H9 (cell line): ENCODE results near the gene AFF1. TPM values are rescaled to one million over a fixed set of nuclear protein-coding genes. Genes with fewer than 3 reads are reported as not detected.

Experiments
- DNase-seq: peaks from one replicate; pipeline ENCODE4 v3.0.0-alpha.2; 2017
- H2AFZ ChIP-seq: one replicate; pipeline ENCODE4 v1.6.1; 2013; ENCODE audit warnings: mild to moderate bottlenecking, low read length, control low read depth, moderate library complexity
- H2AK5ac ChIP-seq: 2 replicates; pipeline ENCODE4 v1.6.1; 2013; ENCODE audit warnings: low read length, control low read depth, mixed read lengths; ENCODE audit not compliant: insufficient read length
- H2BK120ac ChIP-seq: one replicate; pipeline ENCODE4 v1.6.1; 2013; ENCODE audit warnings: low read depth, mild to moderate bottlenecking, low read length, control low read depth, inconsistent platforms; ENCODE audit not compliant: poor library complexity, severe bottlenecking
- H2BK12ac ChIP-seq: 2 replicates; pipeline ENCODE4 v1.6.1; 2013; ENCODE audit warnings: low read length, control low read depth, mixed read lengths, low read depth; ENCODE audit not compliant: insufficient read length
- H2BK15ac ChIP-seq: 2 replicates; pipeline ENCODE4 v1.6.1; 2013; ENCODE audit warnings: low read depth, low read length, control low read depth
- H2BK20ac ChIP-seq: one replicate; pipeline ENCODE4 v1.6.1; 2013; ENCODE audit warnings: low read depth, mild to moderate bottlenecking, low read length, control low read depth, inconsistent platforms; ENCODE audit not compliant: poor library complexity, severe bottlenecking
- H2BK5ac ChIP-seq: 2 replicates; pipeline ENCODE4 v1.6.1; 2013; ENCODE audit warnings: low read length, control low read depth, mixed read lengths; ENCODE audit not compliant: insufficient read length
- H3K14ac ChIP-seq: 2 replicates; pipeline ENCODE4 v1.6.1; 2013; ENCODE audit warnings: low read length, control low read depth; ENCODE audit not compliant: insufficient read depth
- H3K18ac ChIP-seq: 2 replicates; pipeline ENCODE4 v1.6.1; 2013; ENCODE audit warnings: low read depth, mild to moderate bottlenecking, mixed read lengths, low read length, control low read depth; ENCODE audit not compliant: insufficient read length
- H3K23ac ChIP-seq: 2 replicates; pipeline ENCODE4 v1.6.1; 2013; ENCODE audit warnings: low read length, control low read depth, mixed read lengths, low read depth; ENCODE audit not compliant: insufficient read length
- H3K23me2 ChIP-seq: 2 replicates; pipeline ENCODE4 v1.6.1; 2013; ENCODE audit warnings: low read depth, mild to moderate bottlenecking, mixed read lengths, low read length, control low read depth; ENCODE audit not compliant: insufficient read length, poor library complexity, severe bottlenecking
- H3K27ac ChIP-seq: 2 replicates; pipeline ENCODE4 v1.5.1; 2013; ENCODE audit warnings: low read length, control low read depth, mixed read lengths, low read depth; ENCODE audit not compliant: insufficient read length
- H3K27me3 ChIP-seq: 2 replicates; pipeline ENCODE4 v1.6.1; 2013; ENCODE audit warnings: low read length, control low read depth, inconsistent platforms; ENCODE audit not compliant: insufficient read depth
- H3K4ac ChIP-seq: 2 replicates; pipeline ENCODE4 v1.6.1; 2013; ENCODE audit warnings: low read depth, mild to moderate bottlenecking, control low read depth, inconsistent platforms, low read length, moderate library complexity
- H3K4me1 ChIP-seq: 2 replicates; pipeline ENCODE4 v1.6.1; 2013; ENCODE audit warnings: low read length, control low read depth, inconsistent platforms; ENCODE audit not compliant: insufficient read depth
- H3K4me2 ChIP-seq: 2 replicates; pipeline ENCODE4 v1.6.1; 2013; ENCODE audit warnings: low read length, control low read depth, mixed read lengths; ENCODE audit not compliant: insufficient read length, insufficient read depth
- H3K56ac ChIP-seq: 2 replicates; pipeline ENCODE4 v1.6.1; 2013; ENCODE audit warnings: low read depth, mild to moderate bottlenecking, mixed read lengths, low read length, control low read depth; ENCODE audit not compliant: insufficient read length
- H3K79me1 ChIP-seq: 2 replicates; pipeline ENCODE4 v1.6.1; 2013; ENCODE audit warnings: low read depth, mild to moderate bottlenecking, moderate library complexity, low read length, control low read depth, inconsistent platforms; ENCODE audit not compliant: insufficient read depth, poor library complexity, severe bottlenecking
- H3K79me2 ChIP-seq: 2 replicates; pipeline ENCODE4 v1.6.1; 2013; ENCODE audit warnings: low read length, control low read depth, inconsistent platforms; ENCODE audit not compliant: insufficient read depth
- H3K9ac ChIP-seq: 2 replicates; pipeline ENCODE4 v1.6.1; 2013; ENCODE audit warnings: low read length, control low read depth, mixed read lengths; ENCODE audit not compliant: insufficient read length; ENCODE audit errors: extremely low read depth
- H3K9me3 ChIP-seq: one replicate; pipeline ENCODE4 v1.6.1; 2013; ENCODE audit warnings: low read depth, low read length, inconsistent platforms; ENCODE audit not compliant: control insufficient read depth
- H3T11ph ChIP-seq: one replicate; pipeline ENCODE4 v1.6.1; 2013; ENCODE audit warnings: mild to moderate bottlenecking, low read length, control low read depth, inconsistent platforms
- H4K20me1 ChIP-seq: one replicate; pipeline ENCODE4 v1.6.1; 2013; ENCODE audit not compliant: control insufficient read depth, insufficient read length, insufficient read depth
- H4K5ac ChIP-seq: 2 replicates; pipeline ENCODE4 v1.6.1; 2013; ENCODE audit warnings: low read depth, mild to moderate bottlenecking, mixed read lengths, low read length, control low read depth; ENCODE audit not compliant: insufficient read length
- H4K8ac ChIP-seq: replicated peaks from 2 replicates; pipeline ENCODE4 v1.6.1; 2013; ENCODE audit warnings: low read length, control low read depth, mixed read lengths, low read depth; ENCODE audit not compliant: insufficient read length
- H4K91ac ChIP-seq: 2 replicates; pipeline ENCODE4 v1.6.1; 2013; ENCODE audit warnings: low read depth, mild to moderate bottlenecking, moderate library complexity, mixed read lengths, low read length, control low read depth; ENCODE audit not compliant: insufficient read length
- H3K27ac Mint-ChIP-seq, 3 experiments: 2 replicates in 2 of 3; 3 replicates in 1 of 3; pipeline ENCODE4 v1.8.0; 2020 to 2021; ENCODE audit warnings: mixed read lengths in 3 of 3, mild to moderate bottlenecking in 1 of 3, moderate library complexity in 1 of 3
- H3K27me3 Mint-ChIP-seq: 2 replicates; pipeline ENCODE4 v1.8.0; 2021; ENCODE audit warnings: low read depth, mild to moderate bottlenecking, moderate library complexity, mixed read lengths
- H3K36me3 Mint-ChIP-seq, 3 experiments: 2 replicates in 2 of 3; 3 replicates in 1 of 3; pipeline ENCODE4 v1.8.0; 2020 to 2021; ENCODE audit warnings: low read depth in 3 of 3, mixed read lengths in 3 of 3; ENCODE audit not compliant: insufficient read depth in 1 of 3
- H3K4me1 Mint-ChIP-seq, 2 experiments: 2 replicates each; pipeline ENCODE4 v1.8.0; 2020; ENCODE audit warnings: mixed read lengths in 2 of 2
- H3K4me3 Mint-ChIP-seq, 2 experiments: 2 replicates in 1 of 2; 3 replicates in 1 of 2; pipeline ENCODE4 v1.8.0; 2020 to 2021; ENCODE audit warnings: mild to moderate bottlenecking in 2 of 2, mixed read lengths in 2 of 2, moderate library complexity in 1 of 2
- H3K9me3 Mint-ChIP-seq, 2 experiments: 2 replicates in 1 of 2; 3 replicates in 1 of 2; pipeline ENCODE4 v1.8.0; 2020; ENCODE audit warnings: mild to moderate bottlenecking in 2 of 2, mixed read lengths in 2 of 2, moderate library complexity in 1 of 2
- CTCF ChIP-seq: fragments of 200-600 bp; sonication (generic); conservative IDR thresholded peaks from 3 replicates; pipeline ENCODE4 v1.8.0; 2021; ENCODE audit warnings: antibody characterized with exemption, mild to moderate bottlenecking
- WGBS: extraction: QIAGEN DNeasy Blood & Tissue Kit; methylation state at CpG from one replicate; pipeline ENCODE4 v1.1.7; 2013; ENCODE audit warnings: missing lambda C conversion rate, low lambda C conversion rate, mixed read lengths; ENCODE audit not compliant: insufficient read length; ENCODE audit errors: extremely low coverage; 5-methylcytosine and 5-hydroxymethylcytosine counted together
- total RNA-seq: library from RNA; stranded (reverse); gene quantifications from 2 replicates; pipeline ENCODE4 v1.2.1, GENCODE V29; 2021

The AFF1 gene
- total RNA-seq, 1 experiment from 2014 or later, result 74.5 TPM

DNA sequence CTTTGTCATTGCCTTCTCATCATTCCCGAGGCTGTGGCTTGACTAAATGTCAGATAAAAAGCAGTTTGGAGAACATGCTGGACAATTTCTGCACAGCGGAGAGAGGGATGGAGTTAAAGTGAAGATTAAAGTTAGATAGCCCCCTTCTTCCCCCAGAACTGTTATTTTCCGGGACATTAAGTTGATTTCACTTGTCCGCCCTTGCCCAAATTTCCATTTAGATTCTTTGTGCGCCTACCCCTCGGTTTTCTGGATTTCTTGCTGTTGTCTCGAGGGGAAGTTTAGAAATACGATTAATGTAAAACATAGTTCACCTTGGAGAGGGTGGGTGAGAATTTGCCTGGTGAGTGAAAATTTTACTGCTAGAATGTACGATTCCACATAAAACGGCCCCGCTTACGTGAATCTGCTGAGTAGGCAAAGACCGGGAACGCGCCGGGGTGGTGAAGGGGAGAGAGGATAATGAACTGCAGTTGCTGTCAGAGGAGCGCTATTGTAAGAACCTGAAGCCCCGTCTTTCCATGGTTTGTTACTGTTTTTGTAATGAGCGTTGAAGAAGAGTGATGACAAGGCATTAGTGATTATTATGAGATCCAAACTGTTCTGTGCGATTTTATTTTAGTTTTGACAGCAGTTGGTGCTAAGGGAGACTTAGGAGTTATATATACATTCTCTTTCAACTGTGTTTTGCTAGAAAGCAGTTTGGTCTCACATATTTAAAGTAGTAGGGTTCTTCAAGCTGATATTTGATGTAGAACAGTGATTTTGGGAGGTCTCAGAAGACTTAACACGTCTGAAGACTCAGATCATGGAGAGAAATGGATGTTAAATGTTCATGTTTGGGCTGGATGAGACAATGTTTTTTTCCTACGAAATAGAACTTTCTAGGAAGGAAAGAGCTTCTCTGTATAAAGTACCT, 73.0 kb downstream of the AFF1 start:
- no peak overlapping the region for H3K56ac ChIP-seq
- WGBS, result no CpG with 5 or more reads among the region's 22 CpGs
- H2BK5ac ChIP-seq, result no peak overlapping the region
- no peak overlapping the region; the same call in 1 of the 2 replicates for H3K14ac ChIP-seq
- no peak overlapping the region for H2BK15ac ChIP-seq
- H2BK12ac ChIP-seq, result no peak overlapping the region
- H4K91ac ChIP-seq, result no peak overlapping the region
- H3K27ac ChIP-seq, result no peak overlapping the region
- H3K9ac ChIP-seq, result peak overlapping the region; percentile 87
- H3T11ph ChIP-seq, result no peak overlapping the region
- no peak overlapping the region for H3K4ac ChIP-seq
- H3K23ac ChIP-seq, result no peak overlapping the region
- H2AFZ ChIP-seq, result no peak overlapping the region
- H4K8ac ChIP-seq, result no peak overlapping the region
- H3K79me2 ChIP-seq, result peaks cover 16% of the 10 kb centered on the region; the same call in 1 of the 2 replicates
- Mint-ChIP-seq H3K4me3 (peak overlapping the region; percentile 85 to 96), H3K4me1 (peaks cover 68 to 73% of the 10 kb centered on the region in 2 experiments), H3K36me3 (no peaks in the 10 kb centered on the region), H3K27ac (peak overlapping the region; percentile 76 to 97 (median 89); a peak in 6 of 7 replicates), H3K9me3 (no peaks in the 10 kb centered on the region), H3K27me3 (no peaks in the 10 kb centered on the region; the same call in 1 of the 2 replicates)
- H2BK20ac ChIP-seq, result no peak overlapping the region
- H3K18ac ChIP-seq, result peak overlapping the region; percentile 5
- H3K4me2 ChIP-seq, result peak overlapping the region; percentile 95
- peaks cover 13% of the 10 kb centered on the region for H3K23me2 ChIP-seq
- no peaks in the 10 kb centered on the region for H3K9me3 ChIP-seq
- H2BK120ac ChIP-seq, result no peak overlapping the region
- H3K79me1 ChIP-seq, result peaks cover 3% of the 10 kb centered on the region
- H4K20me1 ChIP-seq, result no peaks in the 10 kb centered on the region
- TF ChIP-seq CTCF, result no peak
- H2AK5ac ChIP-seq, result no peak overlapping the region
- DNase-seq, result no peak
- peaks cover 5% of the 10 kb centered on the region; the same call in 1 of the 2 replicates for H3K4me1 ChIP-seq
- H4K5ac ChIP-seq, result no peak overlapping the region
- H3K27me3 ChIP-seq, result no peaks in the 10 kb centered on the region
